GM19463 (cell line): ENCODE data around the gene SLC25A48.
A peak's percentile ranks its signal among the peaks of the same experiment; 100 is the strongest.
"Not testable (repeated sequence)": the region's sequence is repeated elsewhere in the genome, so short reads cannot be mapped to it uniquely, and the experiment has no call there.

Experiments
- ATAC-seq: cut with Tn5 transposase; IDR thresholded peaks from one replicate; pipeline ENCODE4 v1.9.1; 2021; ENCODE audit warnings: mild to moderate bottlenecking, moderate library complexity; ENCODE audit not compliant: unreplicated experiment

The SLC25A48 gene

DNA sequence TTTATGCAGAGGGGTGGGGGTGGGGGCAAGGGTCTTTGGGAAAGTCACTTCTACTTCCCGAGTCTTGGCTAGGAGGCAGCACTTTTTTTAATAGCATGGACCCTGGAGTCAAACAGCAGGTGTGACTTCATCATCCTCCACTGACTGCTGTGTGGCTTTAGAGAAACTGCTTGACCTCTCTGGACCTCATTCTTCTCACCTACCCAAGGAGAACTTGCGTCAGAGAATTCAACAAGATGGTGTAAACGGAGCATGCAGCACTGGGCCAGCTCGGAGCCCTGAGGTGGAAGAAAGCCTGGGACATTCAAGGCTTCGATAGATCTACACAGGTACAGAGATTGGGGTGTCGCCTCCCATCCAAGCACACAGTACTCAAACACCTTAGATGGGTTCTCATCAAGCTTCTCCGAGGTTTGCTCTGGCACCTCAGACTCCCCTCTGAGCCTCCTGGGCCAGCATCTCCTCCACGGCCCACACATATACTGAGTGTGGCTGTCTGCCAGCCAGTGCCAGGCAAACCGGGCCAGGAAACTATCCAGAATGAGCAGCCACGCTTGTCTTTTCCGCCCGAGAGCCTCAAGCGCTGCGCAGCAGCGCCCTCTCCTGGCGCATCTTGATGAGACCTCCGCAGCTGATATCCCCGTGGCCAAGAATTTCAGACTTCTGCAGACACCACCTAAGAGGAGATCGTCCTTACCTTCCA, 4.6 kb upstream of the SLC25A48 start:
- no peak for ATAC-seq

DNA sequence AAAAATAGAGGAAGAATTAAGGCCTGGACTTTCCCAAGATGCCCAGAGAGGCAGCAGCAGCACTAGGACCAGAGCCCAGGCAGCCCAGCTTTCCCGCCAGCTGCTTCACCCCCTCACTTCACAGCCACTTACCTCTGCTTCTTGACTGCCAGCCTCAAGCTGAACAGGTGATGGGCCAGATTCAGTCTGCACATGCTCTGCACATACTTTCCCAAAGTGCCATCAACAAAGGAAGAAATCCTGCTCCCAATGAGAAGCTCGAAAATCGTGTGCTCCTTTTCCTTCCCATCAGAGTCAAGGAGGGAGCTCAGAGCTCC, 4.1 kb upstream of the SLC25A48 start:
- no peak for ATAC-seq

DNA sequence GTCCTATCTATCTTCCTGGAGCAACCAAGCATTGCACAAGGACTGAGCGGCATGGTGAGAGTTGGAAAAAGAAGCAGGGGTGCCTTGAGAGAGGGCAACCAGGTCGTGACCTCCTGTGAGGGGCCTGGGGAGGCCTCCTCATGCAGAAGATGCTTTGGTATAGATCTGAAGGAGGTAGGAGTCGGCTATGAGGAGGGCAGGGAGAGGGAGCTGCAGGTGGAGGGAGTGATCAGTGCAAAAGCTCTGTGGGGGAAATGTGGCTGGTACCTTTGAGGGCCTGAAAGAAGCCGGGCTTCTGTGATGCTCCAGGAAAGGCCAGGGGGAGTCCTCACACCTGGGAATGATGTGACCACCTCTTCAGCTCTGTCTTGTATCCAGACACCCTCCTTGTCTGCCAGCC, 3.6 kb upstream of the SLC25A48 start:
- ATAC-seq, result no peak

DNA sequence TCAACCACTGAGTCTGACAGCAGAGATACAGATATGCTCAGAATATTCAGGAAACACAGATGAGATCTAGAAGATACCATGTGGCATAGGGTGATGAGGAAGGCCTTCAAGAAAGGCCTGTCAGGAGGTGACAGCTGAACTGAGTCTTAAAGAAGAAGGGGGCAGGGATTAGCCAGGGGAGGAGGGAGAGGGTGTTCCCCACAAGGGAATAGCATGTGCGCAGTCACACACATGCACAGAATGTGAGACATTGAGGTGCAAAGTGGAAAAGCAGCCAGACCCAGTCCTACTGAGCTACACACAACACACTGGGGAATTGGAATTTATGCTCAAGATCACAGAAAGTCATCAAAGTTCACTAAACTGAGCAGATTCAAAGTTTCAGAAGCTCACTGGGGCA, 3.0 kb upstream of the SLC25A48 start:
- ATAC-seq, result no peak

DNA sequence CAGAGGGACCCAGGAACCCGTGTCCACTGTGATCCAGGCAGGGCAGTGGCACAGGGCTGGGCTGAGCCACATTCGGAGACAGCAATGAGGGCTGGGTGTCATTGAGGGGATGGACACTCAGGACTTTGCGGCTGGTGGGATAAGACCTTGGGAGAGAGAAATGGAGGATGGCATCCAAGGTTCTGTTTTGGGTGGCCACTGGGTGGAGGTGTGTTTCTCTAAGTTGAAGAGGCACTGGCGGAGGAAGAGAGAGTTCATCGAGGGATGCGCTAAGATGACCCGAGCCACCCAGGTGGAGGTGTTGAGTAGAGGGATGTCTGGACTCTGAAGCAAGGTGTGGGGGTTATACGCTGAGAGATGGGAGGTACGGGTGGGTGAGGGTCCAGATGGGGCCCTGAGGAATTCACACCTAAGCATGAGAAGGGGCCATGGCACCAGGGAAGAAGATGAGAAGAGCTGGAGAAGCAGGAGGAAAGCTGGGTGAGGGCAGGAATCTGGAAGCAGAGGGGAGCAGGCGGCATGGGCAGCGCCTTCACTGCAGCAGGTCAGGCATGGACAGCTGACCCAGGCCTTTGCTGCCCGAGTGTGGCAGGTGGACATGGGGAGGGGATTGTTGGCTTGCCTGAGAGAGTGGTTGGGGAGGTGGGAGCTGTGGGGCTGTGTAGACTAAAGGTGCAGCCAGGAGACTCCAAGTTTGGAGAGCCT, 2.5 kb upstream of the SLC25A48 start:
- no peak for ATAC-seq

DNA sequence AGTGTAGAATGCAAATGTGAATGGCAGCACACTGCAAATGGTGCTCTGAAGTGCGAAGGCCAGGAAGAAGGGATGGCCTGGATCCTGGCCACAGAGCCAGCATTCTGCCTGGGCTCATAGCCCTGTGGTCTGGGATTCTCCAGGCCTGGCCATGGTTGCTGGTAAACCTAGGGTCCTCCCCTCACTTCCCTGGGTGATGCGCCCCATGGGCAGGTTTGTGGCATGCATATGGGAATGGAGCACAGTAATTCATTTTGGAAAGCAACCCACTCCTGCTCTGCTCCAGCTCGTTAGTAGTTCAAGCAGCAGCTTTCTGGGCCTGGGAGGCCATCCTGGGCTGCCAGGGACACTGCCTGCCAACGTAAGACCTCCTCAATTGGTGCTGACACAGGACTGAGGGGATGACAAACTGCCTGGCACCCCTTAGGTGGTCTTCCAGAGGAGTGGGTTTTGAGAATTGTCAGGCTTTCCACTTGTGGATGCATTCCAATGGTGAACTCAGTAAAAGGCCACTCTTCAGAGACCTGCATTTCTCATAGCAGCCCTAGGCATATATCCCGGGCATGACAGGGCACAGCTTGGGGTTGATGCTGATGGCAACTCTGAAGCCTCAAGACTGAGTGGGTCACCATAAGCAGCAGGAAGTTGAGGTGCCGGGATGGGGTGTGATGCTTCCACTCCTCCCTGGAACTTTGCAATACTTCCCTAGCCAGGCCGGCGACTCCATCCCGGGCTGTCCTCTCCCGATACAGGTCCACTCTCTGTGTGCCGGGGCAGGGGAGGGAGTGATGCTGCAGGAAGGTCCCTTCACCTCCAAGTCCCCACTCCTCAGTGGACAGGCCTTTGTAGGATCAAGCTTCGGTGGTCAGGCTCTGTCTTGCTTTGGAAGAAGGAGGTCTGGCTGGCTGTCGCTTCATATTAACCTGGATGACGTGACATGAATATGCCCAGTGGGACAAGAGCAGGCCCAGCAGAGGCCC, 1.2 kb upstream of the SLC25A48 start:
- no peak for ATAC-seq

DNA sequence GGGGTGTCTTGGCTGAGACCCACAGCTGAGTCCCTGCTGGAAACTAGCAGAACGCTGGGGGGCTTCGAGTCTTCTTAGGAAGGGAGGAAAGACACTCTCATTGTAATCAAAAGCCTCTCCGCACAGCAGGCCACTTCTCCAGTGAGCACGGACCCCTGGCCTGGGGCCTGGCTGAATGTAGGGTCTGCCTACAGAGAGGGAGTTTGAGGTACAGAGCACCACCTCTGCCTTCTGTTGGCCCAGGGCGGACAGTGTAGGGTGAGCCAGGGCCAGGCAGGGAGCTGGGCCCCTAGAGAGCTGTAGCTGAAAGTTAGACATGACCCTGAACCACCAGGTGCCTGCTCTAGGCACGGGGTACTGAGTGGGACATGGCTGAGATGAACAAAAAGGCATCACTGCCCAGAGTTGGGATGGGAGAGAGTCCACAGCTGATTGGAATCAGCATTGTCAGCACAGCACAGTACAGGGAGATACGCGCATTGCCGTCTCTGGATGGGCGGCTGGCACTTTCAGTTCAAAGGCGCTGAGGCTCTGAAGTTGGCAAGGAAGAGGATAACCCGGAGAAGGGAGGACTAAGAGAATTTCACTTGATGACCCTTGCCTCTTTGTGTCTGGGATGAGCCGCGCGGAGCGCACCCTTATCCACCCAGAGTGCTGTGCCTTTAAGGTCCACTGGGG, 363 bp upstream of the SLC25A48 start:
- peak; percentile 14 for ATAC-seq

DNA sequence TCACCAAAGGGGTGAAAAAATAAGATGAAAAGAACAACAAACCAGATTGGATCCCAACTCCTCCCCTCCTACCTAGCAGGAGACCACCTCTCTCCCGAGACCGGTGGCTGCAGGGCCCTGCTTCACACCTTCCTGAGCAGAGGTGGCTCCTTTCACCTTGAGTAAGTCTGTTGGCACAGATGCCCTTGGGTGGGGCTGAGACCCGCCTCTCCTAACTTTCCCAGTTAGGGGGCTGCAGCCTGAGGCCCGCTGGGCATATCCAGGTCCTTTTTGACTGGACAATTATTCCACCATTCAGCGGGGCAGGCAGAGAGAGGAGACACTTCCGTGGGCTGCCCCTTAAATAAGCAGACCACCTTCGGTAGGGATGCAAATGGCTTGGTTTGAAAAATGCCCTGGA, 1.3 kb downstream of the SLC25A48 start:
- ATAC-seq, result no peak

DNA sequence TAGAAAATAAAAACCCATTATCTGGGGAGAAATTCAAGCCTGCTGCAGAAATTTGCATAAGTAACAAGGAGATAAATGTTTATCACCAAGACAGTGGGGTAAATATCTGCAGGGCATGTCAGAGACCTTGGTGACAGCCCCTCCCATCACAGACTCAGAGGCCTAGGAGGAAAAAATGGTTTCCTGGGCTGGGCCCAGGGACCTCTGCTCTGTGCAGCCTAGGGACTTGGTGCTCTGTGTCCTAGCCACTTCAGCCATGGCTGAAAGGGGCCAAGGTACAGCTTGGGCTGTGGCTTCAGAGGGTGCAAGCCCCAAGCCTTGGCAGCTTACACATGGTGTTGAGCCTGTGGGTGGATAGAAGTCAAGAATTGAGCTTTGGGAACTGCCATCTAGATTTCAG, 3.9 kb downstream of the SLC25A48 start:
- not testable (repeated sequence) for ATAC-seq

DNA sequence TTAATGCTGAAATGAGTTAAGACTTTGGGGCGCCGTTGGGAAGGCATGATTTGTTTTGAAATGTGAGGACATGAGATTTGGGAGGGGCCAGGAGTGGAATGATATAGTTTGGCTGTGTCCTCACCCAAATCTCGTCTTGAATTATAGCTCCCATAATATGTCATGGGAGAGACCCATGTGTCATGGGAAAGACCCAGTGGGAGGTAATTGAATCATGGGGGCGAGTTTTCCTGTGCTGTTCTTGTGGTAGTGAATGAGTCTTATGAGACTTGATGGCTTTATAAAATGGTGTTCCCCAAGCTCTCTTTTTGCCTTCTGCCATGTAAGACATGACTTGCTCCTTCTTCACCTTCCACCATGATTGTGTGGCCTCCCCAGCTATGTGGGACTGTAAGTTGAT, 5.1 kb downstream of the SLC25A48 start:
- ATAC-seq, result no peak

DNA sequence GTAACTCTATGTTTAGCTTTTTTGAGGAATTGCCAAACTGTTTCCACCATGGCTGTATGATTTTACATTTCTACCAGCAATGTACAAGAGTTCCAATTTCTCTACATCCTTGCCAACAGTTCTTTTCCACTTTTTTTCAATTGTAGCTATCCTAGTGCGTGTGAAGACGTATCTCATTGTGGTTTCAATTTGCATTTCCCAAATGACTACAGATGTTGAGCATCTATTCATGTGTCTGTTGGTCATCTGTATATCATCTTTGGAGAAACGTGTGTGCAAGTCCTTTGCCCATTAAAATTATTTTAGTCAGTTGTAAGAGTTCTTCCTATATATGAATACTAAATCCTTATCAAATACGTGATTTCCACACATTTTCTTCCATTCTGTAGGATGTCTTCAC, 6.5 kb downstream of the SLC25A48 start:
- ATAC-seq, result no peak

DNA sequence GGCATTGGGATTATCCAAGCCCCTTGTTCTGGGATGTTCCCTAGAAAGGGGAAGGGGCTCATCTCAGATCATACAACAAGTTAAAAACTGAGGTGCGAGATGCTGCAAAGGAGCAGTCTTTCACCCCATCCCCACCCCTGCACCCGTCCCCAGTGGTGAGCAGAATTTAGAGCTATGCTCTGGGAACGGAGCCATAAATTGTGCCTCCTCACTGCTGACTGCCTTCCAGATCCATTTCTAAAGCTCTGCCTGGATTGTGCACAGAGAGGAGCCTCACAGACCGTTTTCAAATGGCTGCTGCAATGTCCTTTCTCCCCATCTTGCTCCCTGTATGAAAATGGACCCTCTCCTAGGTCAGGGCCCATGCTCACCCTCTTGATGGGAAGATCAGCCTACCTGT, 8.3 kb downstream of the SLC25A48 start:
- ATAC-seq, result no peak

DNA sequence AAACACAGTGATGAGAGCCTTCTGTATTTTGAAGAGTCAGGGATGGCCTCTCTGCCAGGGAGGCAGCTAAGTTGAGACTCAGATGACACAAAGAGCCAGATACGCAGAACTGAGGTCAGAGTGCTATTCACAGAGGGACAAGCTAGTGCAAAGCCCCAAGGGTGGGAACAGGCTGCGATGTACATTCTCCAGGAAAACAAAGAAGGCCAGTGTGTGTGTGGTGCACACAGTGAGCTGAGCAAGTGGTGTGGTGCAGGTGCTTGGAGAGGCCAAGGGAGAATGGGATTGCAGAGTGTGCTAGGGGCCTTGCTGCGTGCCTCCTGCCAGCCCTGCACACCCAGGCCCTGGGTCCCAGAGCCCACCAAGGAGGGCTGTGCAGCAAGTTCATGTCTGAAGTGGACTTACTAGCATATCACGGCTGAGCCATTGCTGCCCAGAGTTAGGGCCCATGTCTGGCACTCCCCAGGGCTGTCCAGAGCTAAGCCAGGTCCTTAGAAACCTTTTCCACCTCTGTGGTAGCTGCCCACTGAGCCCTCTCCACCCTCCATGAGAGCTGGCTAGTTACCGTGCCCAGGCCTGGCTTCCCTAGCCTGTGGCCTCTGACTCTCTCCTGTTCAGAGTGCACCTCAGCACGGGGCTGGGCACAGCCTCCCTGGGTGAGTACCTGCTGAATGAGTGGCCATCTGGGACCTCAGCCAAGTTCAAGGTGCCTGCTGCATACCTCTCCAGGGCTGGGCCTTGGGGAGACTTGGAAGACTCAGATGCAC, 9.3 kb downstream of the SLC25A48 start:
- no peak for ATAC-seq

DNA sequence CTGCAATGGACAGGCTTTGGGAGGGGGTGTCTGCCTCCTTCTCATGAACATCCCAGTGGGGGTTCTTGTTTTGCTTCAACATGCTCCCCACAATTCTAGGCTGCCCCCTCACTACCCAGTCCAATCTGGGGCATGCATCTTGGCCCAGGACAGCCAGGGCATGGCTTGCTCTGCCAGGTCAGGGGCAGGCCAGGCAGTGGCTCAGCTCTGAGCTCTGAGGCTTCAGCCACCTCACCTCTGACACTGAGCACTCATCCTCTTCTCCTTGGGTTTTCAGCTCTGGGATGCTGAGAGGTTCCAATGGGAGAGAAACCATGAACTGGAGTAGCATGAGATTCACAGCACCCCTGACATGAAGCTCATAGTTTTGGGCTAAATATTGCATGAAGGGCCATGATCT, 11.8 kb downstream of the SLC25A48 start:
- no peak for ATAC-seq

DNA sequence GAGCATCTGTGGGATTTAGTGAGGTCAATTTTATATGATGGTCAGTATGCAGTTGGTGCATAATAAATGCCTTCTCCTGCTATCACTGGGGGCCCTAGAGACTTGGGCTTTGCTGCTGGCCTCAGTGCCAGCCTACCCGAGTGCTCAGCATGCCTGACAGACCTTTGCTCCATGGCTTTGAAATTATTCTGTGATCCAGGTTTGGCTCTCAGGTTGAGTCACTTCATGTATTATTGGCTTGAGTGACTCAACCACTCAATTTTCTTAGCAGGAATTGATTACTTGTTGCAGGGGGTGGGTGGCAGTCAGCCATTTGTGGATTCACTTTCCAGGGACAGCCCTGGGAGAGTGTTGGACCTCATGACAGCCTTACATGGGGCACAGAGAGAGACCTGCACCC, 13.5 kb downstream of the SLC25A48 start:
- ATAC-seq, result no peak

DNA sequence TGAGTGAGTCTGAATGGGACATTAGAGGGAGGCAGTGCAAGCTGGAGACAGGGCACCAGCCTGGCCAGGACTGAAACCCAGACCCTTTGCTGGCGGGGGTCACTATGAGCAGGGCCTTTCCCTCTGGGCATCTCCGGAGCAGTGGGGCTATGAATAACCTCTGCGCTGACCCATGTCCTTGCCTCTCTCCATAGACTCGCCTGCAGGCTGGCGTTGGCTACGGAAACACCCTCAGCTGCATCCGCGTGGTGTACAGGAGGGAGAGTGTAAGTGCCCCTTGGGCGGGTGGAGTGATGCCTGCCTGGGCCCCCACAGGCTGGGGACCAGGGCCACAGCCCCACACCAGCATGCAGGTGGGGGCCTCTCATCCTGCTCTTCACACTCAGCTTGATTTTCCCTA, 15.8 kb downstream of the SLC25A48 start:
- ATAC-seq, result no peak

DNA sequence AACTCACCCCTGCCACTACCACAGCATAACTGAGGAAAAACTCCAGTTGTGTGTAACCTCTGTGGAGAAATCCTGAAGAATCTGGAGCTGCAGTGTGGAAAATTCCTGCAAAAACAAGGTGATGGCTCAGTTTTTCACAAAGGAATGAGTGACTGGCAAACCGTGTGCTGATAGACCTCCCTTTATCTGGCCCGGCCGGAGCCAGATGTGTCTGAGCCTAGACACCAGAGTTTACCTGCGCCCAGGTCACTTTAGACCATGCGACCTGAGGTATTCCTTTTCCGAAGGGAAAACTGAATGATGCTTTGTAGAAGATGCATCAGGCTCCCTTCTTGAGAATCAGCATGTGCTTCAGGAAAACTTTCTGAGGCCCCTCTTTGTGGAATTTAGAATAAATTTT, 16.2 kb downstream of the SLC25A48 start:
- ATAC-seq, result no peak

DNA sequence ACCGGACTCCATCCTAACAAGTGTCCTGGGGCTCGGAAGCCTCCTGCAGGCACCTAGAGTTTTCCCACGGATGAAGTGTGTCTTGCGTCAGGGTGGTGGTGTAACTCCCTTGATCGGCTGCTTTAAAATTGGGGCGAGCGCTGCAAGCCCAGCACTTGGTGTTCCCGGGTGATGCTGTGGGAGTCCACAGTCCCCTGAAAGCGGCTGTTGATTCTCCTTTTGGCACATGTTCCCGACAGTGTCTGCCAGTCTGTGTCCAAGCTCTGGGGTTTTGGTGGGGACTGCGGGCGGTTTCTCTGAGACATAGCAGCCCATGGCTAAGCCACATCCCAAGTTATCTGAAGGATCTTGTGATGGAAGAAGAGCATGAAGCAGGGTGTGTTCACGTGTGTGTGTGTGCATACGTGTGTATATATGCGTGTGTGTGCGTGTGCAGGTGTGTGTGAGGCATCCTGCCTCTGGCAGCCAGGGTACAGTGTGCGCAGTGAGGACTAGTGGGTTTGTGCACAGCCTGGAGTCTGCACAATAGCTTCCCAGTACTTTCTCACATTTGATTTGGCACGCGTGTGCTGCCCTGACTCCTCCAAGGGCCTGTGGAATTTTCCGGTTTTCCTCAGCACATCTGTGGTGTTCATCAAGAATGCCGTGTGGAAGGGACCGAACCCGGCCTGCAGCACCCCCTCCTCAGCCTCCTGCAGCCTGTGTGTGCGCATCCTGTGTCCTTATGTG, 16.9 kb downstream of the SLC25A48 start:
- no peak for ATAC-seq

DNA sequence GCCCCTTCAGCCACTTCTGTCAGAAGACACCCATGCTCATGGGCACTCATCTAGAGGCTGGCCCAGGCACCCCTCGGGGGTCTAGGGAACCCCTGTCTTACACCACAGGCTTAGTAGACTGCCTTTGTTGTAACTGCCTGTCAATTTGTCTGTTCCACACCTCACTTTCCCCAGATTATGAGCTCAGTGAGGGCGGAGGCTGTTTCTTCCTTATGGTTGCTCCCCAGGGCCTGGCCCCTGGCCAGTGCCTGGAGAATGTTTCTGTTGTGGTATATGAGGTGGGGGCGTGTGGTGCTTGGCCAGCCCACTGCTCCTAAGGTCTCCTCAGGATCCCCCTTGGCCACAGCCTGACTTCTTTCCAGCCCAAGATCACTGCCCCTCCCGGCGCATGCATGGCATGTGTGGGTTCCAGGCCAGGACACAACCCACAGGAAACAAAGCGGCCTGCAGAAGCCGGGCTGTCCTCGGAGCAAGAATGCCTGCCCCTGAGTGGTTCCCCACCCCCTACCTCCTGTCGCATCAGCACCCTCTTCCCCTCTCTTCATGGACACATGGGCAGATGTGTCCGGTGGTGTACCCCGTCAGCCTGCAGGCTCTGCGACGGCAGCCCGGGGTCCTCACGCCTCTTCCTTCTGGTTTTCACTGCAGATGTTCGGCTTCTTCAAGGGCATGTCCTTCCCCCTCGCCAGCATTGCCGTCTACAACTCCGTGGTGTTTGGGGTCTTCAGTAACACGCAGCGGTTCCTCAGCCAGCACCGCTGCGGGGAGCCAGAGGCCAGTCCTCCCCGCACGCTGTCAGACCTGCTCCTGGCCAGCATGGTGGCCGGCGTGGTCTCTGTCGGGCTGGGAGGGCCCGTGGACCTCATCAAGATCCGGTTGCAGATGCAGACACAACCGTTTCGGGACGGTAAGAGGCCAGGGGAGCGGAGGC, 17.7 kb downstream of the SLC25A48 start:
- no peak for ATAC-seq
